KBM-7 (cell line): ENCODE measurements around the gene DGKH.
"Not testable (repeated sequence)": the region's sequence is repeated elsewhere in the genome, so short reads cannot be mapped to it uniquely, and the experiment has no call there.

Source experiments
- DNase-seq: peaks from one replicate; pipeline ENCODE4 v3.0.0-alpha.2; 2015
- in situ Hi-C: fragments of 300-500 bp; cut with MboI; formaldehyde crosslinking; loops from 2 replicates; pipeline ENCODE4 v1.14.3; 2020; ENCODE audit warnings: low sequenced_read_pairs, low pct_unique_long_range_greater_than_20kb, mixed read lengths

The DGKH gene

GRCh38 chr13:42066542-42066941 lies 18.1 kb downstream of the DGKH start:
- in situ Hi-C loops, result no loop called here
- no peak for DNase-seq

- in situ Hi-C loops, result no loop called here
- DNase-seq, result peak; percentile 38
Measured at GRCh38 chr13:42068886-42069285, 20.4 kb downstream of the DGKH start.

- in situ Hi-C loops, DNase-seq: not testable (repeated sequence)
Measured at GRCh38 chr13:42070599-42070998, 22.2 kb downstream of the DGKH start.

GRCh38 chr13:42071179-42071578 lies 22.7 kb downstream of the DGKH start:
- in situ Hi-C loops, result not testable (repeated sequence)
- peak; percentile 16 for DNase-seq

GRCh38 chr13:42071672-42072419 lies 23.4 kb downstream of the DGKH start:
- in situ Hi-C loops, result no loop called here
- peak; percentile 70 for DNase-seq

- in situ Hi-C loops, result no loop called here
- DNase-seq, result no peak
Measured at GRCh38 chr13:42073683-42074082, 25.2 kb downstream of the DGKH start.

- no peak for DNase-seq
- in situ Hi-C loops, result no loop called here
Measured at GRCh38 chr13:42075517-42075916, 27.1 kb downstream of the DGKH start.

- DNase-seq, result no peak
Measured at GRCh38 chr13:42076309-42076713, 27.9 kb downstream of the DGKH start.

GRCh38 chr13:42078128-42078808 lies 29.8 kb downstream of the DGKH start:
- DNase-seq, result no peak
- in situ Hi-C loops, result no loop called here

More at GRCh38 chr13:42076309-42076713, 27.9 kb downstream of the DGKH start:
- in situ Hi-C loops, result no loop called here

- DNase-seq, result no peak
- in situ Hi-C loops, result no loop called here
Measured at GRCh38 chr13:42083138-42083770, 34.8 kb downstream of the DGKH start.

GRCh38 chr13:42084722-42085121 lies 36.3 kb downstream of the DGKH start:
- in situ Hi-C loops, result no loop called here
- DNase-seq, result no peak

GRCh38 chr13:42086582-42086981 lies 38.1 kb downstream of the DGKH start:
- no peak for DNase-seq
- in situ Hi-C loops, result no loop called here

GRCh38 chr13:42094516-42095040 lies 46.1 kb downstream of the DGKH start:
- in situ Hi-C loops, result no loop called here
- no peak for DNase-seq

- in situ Hi-C loops, DNase-seq: not testable (repeated sequence)
Measured at GRCh38 chr13:42096222-42096621, 47.8 kb downstream of the DGKH start.

GRCh38 chr13:42099962-42100675 lies 51.7 kb downstream of the DGKH start:
- no peak for DNase-seq
- in situ Hi-C loops, result loop anchor here (25.0 kb wide), 1 partner anchor 438 kb away; no protein-coding TSS in a partner anchor

- in situ Hi-C loops, result loop anchor here (25.0 kb wide), 1 partner anchor 439 kb away; no protein-coding TSS in a partner anchor
- no peak for DNase-seq
Measured at GRCh38 chr13:42100960-42101359, 52.5 kb downstream of the DGKH start.

- in situ Hi-C loops, result loop anchor here (25.0 kb wide), 1 partner anchor 440 kb away; no protein-coding TSS in a partner anchor
- no peak for DNase-seq
Measured at GRCh38 chr13:42101821-42102585, 53.6 kb downstream of the DGKH start.
